Chondrocyte (in vitro differentiated cells): ENCODE results near the gene PRTN3. TPM values are rescaled to one million over a fixed set of nuclear protein-coding genes. Genes with fewer than 3 reads are reported as not detected.
A peak's percentile ranks its signal among the peaks of the same experiment; 100 is the strongest.

Source experiments
- DNase-seq: peaks from one replicate; pipeline ENCODE4 v3.0.0; 2021; ENCODE audit warnings: mixed read lengths, low spot score
- H3K27ac Mint-ChIP-seq: one replicate; pipeline ENCODE4 v1.8.0; 2021; ENCODE audit warnings: mild to moderate bottlenecking, moderate library complexity, mixed read lengths; ENCODE audit not compliant: unreplicated experiment
- H3K27me3 Mint-ChIP-seq: 2 replicates; pipeline ENCODE4 v1.8.0; 2021; ENCODE audit warnings: low read depth, mixed read lengths
- H3K36me3 Mint-ChIP-seq: 2 replicates; pipeline ENCODE4 v1.8.0; 2021; ENCODE audit warnings: low read depth, mixed read lengths
- H3K4me1 Mint-ChIP-seq: 2 replicates; pipeline ENCODE4 v1.8.0; 2021; ENCODE audit warnings: low read depth, mild to moderate bottlenecking, mixed read lengths
- H3K4me3 Mint-ChIP-seq: one replicate; pipeline ENCODE4 v1.8.0; 2021; ENCODE audit warnings: mild to moderate bottlenecking, moderate library complexity, mixed read lengths; ENCODE audit not compliant: unreplicated experiment
- H3K9me3 Mint-ChIP-seq: 2 replicates; pipeline ENCODE4 v1.8.0; 2021; ENCODE audit warnings: low read depth, mixed read lengths
- total RNA-seq: library from RNA; stranded (reverse); gene quantifications from 3 replicates; pipeline ENCODE4 v1.2.1, GENCODE V29; 2021
- TF ChIP-seq, protein P1 (sequence below): fragments of 200-600 bp; sonication (generic); IDR thresholded peaks from 2 replicates; pipeline ENCODE4 v1.5.0; 2021; ENCODE audit warnings: antibody characterized with exemption, mild to moderate bottlenecking, moderate library complexity

Gene PRTN3
- total RNA-seq, 1 donor from 2014 or later = not detected

DNA sequence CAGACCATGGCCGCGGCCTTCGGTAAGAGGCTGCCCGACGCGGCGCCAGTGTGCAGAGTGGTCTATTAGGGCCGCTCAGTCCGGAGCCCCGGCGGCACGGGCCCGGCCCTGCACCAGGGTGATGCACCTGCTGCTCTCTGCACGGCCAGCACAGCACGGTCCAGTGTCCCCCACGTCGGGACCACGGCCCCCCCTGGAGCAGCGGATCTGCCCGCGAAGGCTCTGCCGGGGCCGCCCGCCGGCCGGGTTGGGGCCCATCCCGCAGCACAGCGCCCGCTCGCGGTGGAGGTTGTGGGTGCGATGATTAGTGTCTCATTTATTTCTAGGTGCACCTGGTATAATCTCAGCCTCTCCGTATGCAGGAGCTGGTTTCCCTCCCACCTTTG lies 35.6 kb upstream of the PRTN3 start:
- Mint-ChIP-seq H3K4me1 (peaks cover 31% of the 10 kb centered on the region), H3K4me3 (no peak overlapping the region), H3K9me3 (no peaks in the 10 kb centered on the region), H3K36me3 (peaks cover 29% of the 10 kb centered on the region), H3K27me3 (no peaks in the 10 kb centered on the region), H3K27ac (no peak overlapping the region)
- TF ChIP-seq, protein P1, sequence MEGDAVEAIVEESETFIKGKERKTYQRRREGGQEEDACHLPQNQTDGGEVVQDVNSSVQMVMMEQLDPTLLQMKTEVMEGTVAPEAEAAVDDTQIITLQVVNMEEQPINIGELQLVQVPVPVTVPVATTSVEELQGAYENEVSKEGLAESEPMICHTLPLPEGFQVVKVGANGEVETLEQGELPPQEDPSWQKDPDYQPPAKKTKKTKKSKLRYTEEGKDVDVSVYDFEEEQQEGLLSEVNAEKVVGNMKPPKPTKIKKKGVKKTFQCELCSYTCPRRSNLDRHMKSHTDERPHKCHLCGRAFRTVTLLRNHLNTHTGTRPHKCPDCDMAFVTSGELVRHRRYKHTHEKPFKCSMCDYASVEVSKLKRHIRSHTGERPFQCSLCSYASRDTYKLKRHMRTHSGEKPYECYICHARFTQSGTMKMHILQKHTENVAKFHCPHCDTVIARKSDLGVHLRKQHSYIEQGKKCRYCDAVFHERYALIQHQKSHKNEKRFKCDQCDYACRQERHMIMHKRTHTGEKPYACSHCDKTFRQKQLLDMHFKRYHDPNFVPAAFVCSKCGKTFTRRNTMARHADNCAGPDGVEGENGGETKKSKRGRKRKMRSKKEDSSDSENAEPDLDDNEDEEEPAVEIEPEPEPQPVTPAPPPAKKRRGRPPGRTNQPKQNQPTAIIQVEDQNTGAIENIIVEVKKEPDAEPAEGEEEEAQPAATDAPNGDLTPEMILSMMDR = no peak
- no peak for DNase-seq

DNA sequence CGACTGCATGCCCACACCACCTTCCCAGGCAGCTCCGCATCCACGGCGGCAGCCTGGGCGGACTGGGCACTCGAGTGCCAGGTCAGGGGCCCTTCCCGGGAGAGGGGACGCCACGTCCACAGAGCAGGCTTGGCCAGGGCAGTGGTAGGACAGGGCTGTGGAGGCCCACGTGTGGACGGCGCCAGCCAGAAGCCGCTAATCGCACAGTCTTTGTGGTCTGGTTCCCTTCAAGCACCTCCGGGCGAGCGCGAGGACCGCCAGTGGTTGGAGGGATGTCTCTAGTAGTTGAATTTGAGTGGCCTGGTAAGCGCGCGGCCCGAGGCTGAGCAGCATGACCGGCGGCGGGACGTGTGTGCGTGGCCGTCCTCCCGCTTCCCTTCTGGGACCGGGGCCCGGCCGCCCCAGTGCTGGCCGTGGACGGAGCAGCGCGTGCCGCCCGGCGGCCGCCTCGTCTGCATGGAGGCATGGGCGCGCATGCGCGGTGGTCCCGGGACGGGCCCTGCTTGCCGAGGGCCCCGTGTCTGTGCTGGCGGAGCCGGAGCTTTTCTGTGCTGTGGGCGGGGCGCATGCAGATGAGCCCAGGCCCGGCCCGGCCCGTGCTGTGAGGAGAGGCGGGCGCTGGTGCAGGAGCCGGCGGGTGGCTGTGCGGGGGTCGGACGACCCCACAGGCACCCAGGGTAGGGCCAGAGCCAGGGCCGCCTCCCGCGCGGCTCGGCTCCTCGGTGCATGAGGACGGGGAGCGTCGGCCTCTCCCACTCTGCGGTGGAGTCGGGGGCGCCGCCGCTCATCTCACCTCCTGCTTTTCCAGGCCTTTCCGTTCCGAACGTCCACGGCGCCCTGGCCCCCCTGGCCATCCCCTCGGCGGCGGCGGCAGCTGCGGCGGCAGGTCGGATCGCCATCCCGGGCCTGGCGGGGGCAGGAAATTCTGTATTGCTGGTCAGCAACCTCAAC lies 34.9 kb upstream of the PRTN3 start:
- peaks cover 25% of the 10 kb centered on the region for H3K4me1 Mint-ChIP-seq

DNA sequence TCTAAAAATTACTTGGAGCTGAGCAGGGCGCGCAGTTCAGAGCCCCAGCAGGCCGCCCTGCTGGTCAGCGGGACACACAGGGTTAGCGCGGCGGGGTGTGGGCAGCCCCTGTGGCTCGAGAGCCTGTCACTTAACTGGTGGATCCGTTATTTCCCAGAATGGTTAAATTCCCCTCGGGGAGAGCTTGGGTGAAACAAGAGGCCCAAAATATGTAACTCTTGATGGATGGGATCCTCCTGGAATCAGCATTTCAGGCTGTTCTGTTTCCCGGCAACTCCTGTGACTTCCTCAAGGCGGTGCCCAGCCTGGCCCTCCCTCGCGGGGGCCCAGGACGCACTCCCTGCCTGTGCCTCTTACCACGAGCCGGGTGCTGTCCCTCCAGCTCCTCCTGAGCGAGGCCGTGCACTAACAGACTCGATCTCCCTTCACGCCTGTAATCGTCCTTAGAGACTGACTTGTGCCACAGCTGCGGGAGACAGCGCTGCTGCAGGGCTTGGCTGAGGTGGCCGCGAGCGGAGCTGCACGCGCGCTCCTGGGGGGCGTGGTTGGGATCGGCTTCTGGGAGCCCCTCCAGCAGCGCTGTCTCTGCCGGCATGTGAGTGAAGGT lies 33.9 kb upstream of the PRTN3 start:
- Mint-ChIP-seq H3K27ac (peak overlapping the region; percentile 27), H3K4me1 (peaks cover 14% of the 10 kb centered on the region), H3K4me3 (no peak overlapping the region), H3K9me3 (no peaks in the 10 kb centered on the region), H3K27me3 (no peaks in the 10 kb centered on the region), H3K36me3 (peaks cover 25% of the 10 kb centered on the region)
- TF ChIP-seq, protein P1 = no peak
- no peak for DNase-seq

More for the DNA sequence above, 34.9 kb upstream of the PRTN3 start:
- peaks cover 27% of the 10 kb centered on the region for H3K36me3 Mint-ChIP-seq
- H3K27me3 Mint-ChIP-seq = no peaks in the 10 kb centered on the region
- TF ChIP-seq, protein P1 = no peak
- H3K9me3 Mint-ChIP-seq = no peaks in the 10 kb centered on the region
- no peak for DNase-seq
- H3K4me3 Mint-ChIP-seq = no peak overlapping the region
- no peak overlapping the region for H3K27ac Mint-ChIP-seq

DNA sequence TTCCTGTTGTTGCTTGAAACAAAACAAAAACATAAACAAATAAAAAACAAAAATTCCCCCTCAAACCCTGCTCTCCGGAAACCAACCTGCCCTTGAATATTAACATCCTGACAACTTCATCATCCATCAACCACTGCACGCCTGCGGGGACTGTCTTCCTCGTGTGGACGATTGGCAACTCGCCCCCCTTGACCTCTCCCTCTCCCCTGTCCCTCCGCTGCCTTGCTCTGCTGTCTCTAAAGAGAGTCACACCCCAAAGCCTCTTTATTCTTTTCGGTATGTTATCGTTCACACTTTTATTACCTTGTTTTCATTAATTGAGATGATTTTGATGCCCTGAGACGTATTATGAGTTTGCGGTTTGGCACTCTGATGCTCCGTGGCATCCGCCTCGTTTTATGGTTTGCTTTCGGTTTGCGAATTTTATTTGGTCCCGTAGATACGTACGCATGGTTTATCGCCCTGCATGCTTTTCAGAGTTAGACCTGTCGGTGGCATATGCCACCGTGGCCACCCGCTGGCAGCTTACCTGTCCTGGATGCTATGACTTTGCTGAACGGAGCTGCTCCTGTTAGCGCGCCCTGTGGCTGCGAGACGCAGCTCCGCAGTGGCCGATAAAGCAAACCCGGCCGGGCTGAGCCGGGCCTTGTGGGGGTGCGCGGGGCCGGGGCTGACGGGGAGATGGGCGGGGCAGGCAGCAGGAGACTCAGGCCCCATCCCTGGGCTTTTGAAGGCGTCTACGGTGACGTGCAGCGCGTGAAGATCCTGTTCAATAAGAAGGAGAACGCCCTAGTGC lies 33.0 kb upstream of the PRTN3 start:
- Mint-ChIP-seq H3K27me3 (no peaks in the 10 kb centered on the region), H3K36me3 (peaks cover 25% of the 10 kb centered on the region), H3K4me3 (no peak overlapping the region), H3K4me1 (peaks cover 5% of the 10 kb centered on the region), H3K9me3 (no peaks in the 10 kb centered on the region), H3K27ac (peak overlapping the region; percentile 27)
- TF ChIP-seq, protein P1 = no peak
- DNase-seq = no peak

DNA sequence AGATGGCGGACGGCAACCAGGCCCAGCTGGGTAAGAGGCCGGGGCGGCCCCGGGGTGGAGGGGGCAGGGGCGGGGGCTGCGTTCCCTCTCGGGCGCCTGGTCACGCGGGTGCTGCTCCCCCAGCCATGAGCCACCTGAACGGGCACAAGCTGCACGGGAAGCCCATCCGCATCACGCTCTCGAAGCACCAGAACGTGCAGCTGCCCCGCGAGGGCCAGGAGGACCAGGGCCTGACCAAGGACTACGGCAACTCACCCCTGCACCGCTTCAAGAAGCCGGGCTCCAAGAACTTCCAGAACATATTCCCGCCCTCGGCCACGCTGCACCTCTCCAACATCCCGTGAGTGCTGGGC lies 32.4 kb upstream of the PRTN3 start:
- no peak for DNase-seq
- H3K36me3 Mint-ChIP-seq = peaks cover 25% of the 10 kb centered on the region
- no peak overlapping the region for H3K27ac Mint-ChIP-seq
- no peak overlapping the region for H3K4me3 Mint-ChIP-seq
- H3K9me3 Mint-ChIP-seq = no peaks in the 10 kb centered on the region
- TF ChIP-seq, protein P1 = no peak
- H3K4me1 Mint-ChIP-seq = no peaks in the 10 kb centered on the region
- H3K27me3 Mint-ChIP-seq = no peaks in the 10 kb centered on the region
